Stomach (tissue), 4 donors: Measurements from ENCODE around the gene CNTN4.

ENCODE experiments used
- CTCF ChIP-seq, 7 experiments: fragments of 450-650 bp in 4 of 7; fragments of 200-600 bp in 3 of 7; sonication (generic) in 3 of 7; IDR thresholded peaks; one replicate each; pipeline ENCODE4 v1.5.1; 2016 to 2019; ENCODE audit warnings: antibody characterized with exemption in 7 of 7, control low read depth in 2 of 7, mild to moderate bottlenecking in 1 of 7
- POLR2A ChIP-seq, 4 donors: fragments of 450-650 bp; IDR thresholded peaks; one replicate each; pipeline ENCODE4 v1.6.1; 2016; ENCODE audit warnings: antibody characterized with exemption in 4 of 4, control low read depth in 2 of 4, mild to moderate bottlenecking in 1 of 4, moderate library complexity in 1 of 4
- POLR2AphosphoS5 ChIP-seq, 3 donors: sonication (generic); formaldehyde crosslinking; IDR thresholded peaks; one replicate each; pipeline ENCODE4 v1.6.1; 2016; ENCODE audit warnings: antibody characterized with exemption in 3 of 3

GRCh38 chr3:3105815-3106214 lies 1007.1 kb downstream of the CNTN4 start:
- TF ChIP-seq POLR2A (IDR thresholded peaks at IDR 0.05) (no peak), CTCF (IDR thresholded peaks at IDR 0.05) (no peak), POLR2AphosphoS5 (IDR thresholded peaks at IDR 0.05) (no peak)
